Activated naive CD8-positive, alpha-beta T cell treated with anti-CD3 and anti-CD28 coated beads for 36 hours (primary cell): ENCODE results near the gene WDR86. TPM values are rescaled to one million over a fixed set of nuclear protein-coding genes. Genes with fewer than 3 reads are reported as not detected.

Experiments
- DNase-seq: peaks from one replicate; pipeline ENCODE4 v3.0.0; 2021
- H3K27ac Mint-ChIP-seq: one replicate; pipeline ENCODE4 v1.8.0; 2022; ENCODE audit warnings: mild to moderate bottlenecking, moderate library complexity, mixed read lengths
- H3K27me3 Mint-ChIP-seq: one replicate; pipeline ENCODE4 v1.8.0; 2022; ENCODE audit warnings: mild to moderate bottlenecking, mixed read lengths
- H3K36me3 Mint-ChIP-seq: one replicate; pipeline ENCODE4 v1.8.0; 2021; ENCODE audit warnings: mild to moderate bottlenecking, mixed read lengths
- H3K4me1 Mint-ChIP-seq: one replicate; pipeline ENCODE4 v1.8.0; 2021; ENCODE audit warnings: mixed read lengths
- H3K4me3 Mint-ChIP-seq: one replicate; pipeline ENCODE4 v1.8.0; 2022; ENCODE audit warnings: mild to moderate bottlenecking, moderate library complexity, mixed read lengths
- H3K9me3 Mint-ChIP-seq: one replicate; pipeline ENCODE4 v1.8.0; 2022; ENCODE audit warnings: mixed read lengths
- total RNA-seq, 2 experiments: library from RNA; stranded (reverse); gene quantifications; one replicate each; pipeline ENCODE4 v1.2.3, GENCODE V29; 2021

The WDR86 gene
- total RNA-seq, 2 experiments from 2014 or later: not detected

GRCh38 chr7:151386301-151387160 is 23.3 kb downstream of the WDR86 start:
- H3K4me1 Mint-ChIP-seq: peaks cover 6% of the 10 kb centered on the region
- H3K4me3 Mint-ChIP-seq: no peak overlapping the region
- peaks cover 24% of the 10 kb centered on the region for H3K27me3 Mint-ChIP-seq
- H3K27ac Mint-ChIP-seq: no peak overlapping the region
- H3K36me3 Mint-ChIP-seq: no peaks in the 10 kb centered on the region
- H3K9me3 Mint-ChIP-seq: no peaks in the 10 kb centered on the region
- DNase-seq: no peak

- no peaks in the 10 kb centered on the region for H3K9me3 Mint-ChIP-seq
- H3K27ac Mint-ChIP-seq: no peak overlapping the region
- no peak for DNase-seq
- no peak overlapping the region for H3K4me3 Mint-ChIP-seq
- H3K4me1 Mint-ChIP-seq: peaks cover 9% of the 10 kb centered on the region
- H3K36me3 Mint-ChIP-seq: no peaks in the 10 kb centered on the region
- peaks cover 24% of the 10 kb centered on the region for H3K27me3 Mint-ChIP-seq
These were observed 24.1 kb downstream of the WDR86 start for GRCh38 chr7:151385626-151386300.

- no peaks in the 10 kb centered on the region for H3K9me3 Mint-ChIP-seq
- DNase-seq: no peak
These were observed 24.8 kb downstream of the WDR86 start for GRCh38 chr7:151384776-151385625.

GRCh38 chr7:151384352-151384697 is 25.5 kb downstream of the WDR86 start:
- H3K27ac Mint-ChIP-seq: no peak overlapping the region

More at GRCh38 chr7:151384776-151385625, 24.8 kb downstream of the WDR86 start:
- Mint-ChIP-seq H3K27me3 (peaks cover 24% of the 10 kb centered on the region), H3K4me3 (no peak overlapping the region), H3K4me1 (peaks cover 11% of the 10 kb centered on the region), H3K36me3 (no peaks in the 10 kb centered on the region), H3K27ac (no peak overlapping the region)

GRCh38 chr7:151383638-151384351 is 26.0 kb downstream of the WDR86 start:
- Mint-ChIP-seq H3K9me3 (no peaks in the 10 kb centered on the region), H3K4me1 (peaks cover 11% of the 10 kb centered on the region), H3K36me3 (no peaks in the 10 kb centered on the region), H3K27me3 (peaks cover 24% of the 10 kb centered on the region), H3K27ac (no peak overlapping the region), H3K4me3 (no peak overlapping the region)
- no peak for DNase-seq

More at GRCh38 chr7:151384352-151384697, 25.5 kb downstream of the WDR86 start:
- Mint-ChIP-seq H3K9me3 (no peaks in the 10 kb centered on the region), H3K27me3 (peaks cover 24% of the 10 kb centered on the region), H3K36me3 (no peaks in the 10 kb centered on the region), H3K4me1 (peaks cover 11% of the 10 kb centered on the region), H3K4me3 (no peak overlapping the region)
- DNase-seq: no peak

GRCh38 chr7:151382079-151382885 is 27.6 kb downstream of the WDR86 start:
- Mint-ChIP-seq H3K9me3 (no peaks in the 10 kb centered on the region), H3K4me1 (peaks cover 11% of the 10 kb centered on the region), H3K4me3 (peak overlapping the region; percentile 71), H3K27me3 (peaks cover 24% of the 10 kb centered on the region), H3K36me3 (no peaks in the 10 kb centered on the region), H3K27ac (no peak overlapping the region)
- DNase-seq: no peak

GRCh38 chr7:151381348-151382078 is 28.3 kb downstream of the WDR86 start:
- Mint-ChIP-seq H3K4me3 (no peak overlapping the region), H3K27ac (no peak overlapping the region)
- DNase-seq: peak; percentile 41

GRCh38 chr7:151381098-151381347 is 28.8 kb downstream of the WDR86 start:
- no peak for DNase-seq
- Mint-ChIP-seq H3K9me3 (no peaks in the 10 kb centered on the region), H3K27me3 (peaks cover 24% of the 10 kb centered on the region), H3K4me3 (peak overlapping the region; percentile 34), H3K4me1 (peaks cover 11% of the 10 kb centered on the region), H3K36me3 (no peaks in the 10 kb centered on the region), H3K27ac (no peak overlapping the region)

More at GRCh38 chr7:151381348-151382078, 28.3 kb downstream of the WDR86 start:
- no peaks in the 10 kb centered on the region for H3K9me3 Mint-ChIP-seq
- H3K27me3 Mint-ChIP-seq: peaks cover 24% of the 10 kb centered on the region
- H3K4me1 Mint-ChIP-seq: peaks cover 11% of the 10 kb centered on the region
- H3K36me3 Mint-ChIP-seq: no peaks in the 10 kb centered on the region

- Mint-ChIP-seq H3K27ac (no peak overlapping the region), H3K27me3 (peaks cover 24% of the 10 kb centered on the region), H3K4me1 (peaks cover 11% of the 10 kb centered on the region), H3K9me3 (no peaks in the 10 kb centered on the region), H3K4me3 (peak overlapping the region; percentile 34), H3K36me3 (no peaks in the 10 kb centered on the region)
- no peak for DNase-seq
These were observed 29.4 kb downstream of the WDR86 start for GRCh38 chr7:151380199-151381097.

- H3K4me1 Mint-ChIP-seq: peaks cover 11% of the 10 kb centered on the region
- H3K27me3 Mint-ChIP-seq: peaks cover 24% of the 10 kb centered on the region
- no peak overlapping the region for H3K4me3 Mint-ChIP-seq
- no peaks in the 10 kb centered on the region for H3K9me3 Mint-ChIP-seq
- no peaks in the 10 kb centered on the region for H3K36me3 Mint-ChIP-seq
- no peak for DNase-seq
- H3K27ac Mint-ChIP-seq: no peak overlapping the region
These were observed 30.2 kb downstream of the WDR86 start for GRCh38 chr7:151379534-151380198.

- DNase-seq: no peak
- Mint-ChIP-seq H3K4me3 (no peak overlapping the region), H3K4me1 (peaks cover 11% of the 10 kb centered on the region), H3K27ac (no peak overlapping the region), H3K9me3 (no peaks in the 10 kb centered on the region), H3K36me3 (no peaks in the 10 kb centered on the region), H3K27me3 (peaks cover 20% of the 10 kb centered on the region)
These were observed 30.7 kb downstream of the WDR86 start for GRCh38 chr7:151379193-151379520.

- Mint-ChIP-seq H3K4me3 (no peak overlapping the region), H3K9me3 (no peaks in the 10 kb centered on the region), H3K36me3 (no peaks in the 10 kb centered on the region), H3K27ac (no peak overlapping the region), H3K4me1 (peaks cover 11% of the 10 kb centered on the region), H3K27me3 (peaks cover 15% of the 10 kb centered on the region)
- no peak for DNase-seq
These were observed 31.2 kb downstream of the WDR86 start for GRCh38 chr7:151378496-151379192.
